ENCODE results near the gene ACSBG1.

- TF ChIP-seq, protein P1, sequence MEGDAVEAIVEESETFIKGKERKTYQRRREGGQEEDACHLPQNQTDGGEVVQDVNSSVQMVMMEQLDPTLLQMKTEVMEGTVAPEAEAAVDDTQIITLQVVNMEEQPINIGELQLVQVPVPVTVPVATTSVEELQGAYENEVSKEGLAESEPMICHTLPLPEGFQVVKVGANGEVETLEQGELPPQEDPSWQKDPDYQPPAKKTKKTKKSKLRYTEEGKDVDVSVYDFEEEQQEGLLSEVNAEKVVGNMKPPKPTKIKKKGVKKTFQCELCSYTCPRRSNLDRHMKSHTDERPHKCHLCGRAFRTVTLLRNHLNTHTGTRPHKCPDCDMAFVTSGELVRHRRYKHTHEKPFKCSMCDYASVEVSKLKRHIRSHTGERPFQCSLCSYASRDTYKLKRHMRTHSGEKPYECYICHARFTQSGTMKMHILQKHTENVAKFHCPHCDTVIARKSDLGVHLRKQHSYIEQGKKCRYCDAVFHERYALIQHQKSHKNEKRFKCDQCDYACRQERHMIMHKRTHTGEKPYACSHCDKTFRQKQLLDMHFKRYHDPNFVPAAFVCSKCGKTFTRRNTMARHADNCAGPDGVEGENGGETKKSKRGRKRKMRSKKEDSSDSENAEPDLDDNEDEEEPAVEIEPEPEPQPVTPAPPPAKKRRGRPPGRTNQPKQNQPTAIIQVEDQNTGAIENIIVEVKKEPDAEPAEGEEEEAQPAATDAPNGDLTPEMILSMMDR (conservative IDR thresholded peaks at IDR 0.05; ENCODE audit: low read length) = no peak
- TF ChIP-seq EZH2phosphoT487 (IDR thresholded peaks at IDR 0.05; ENCODE audit: borderline replicate concordance, low read depth, low read length) = no peak
These were observed 10.9 kb downstream of the ACSBG1 start for GRCh38 chr15:78223396-78224022.

Data from OCI-LY7 (cell line).